VCaP (cell line): ENCODE data around the gene NUP50.

Experiments
- H3K27ac ChIP-seq: fragments of 450-650 bp; 2 replicates; pipeline ENCODE4 v1.5.1; 2017
- TF ChIP-seq, protein P1 (sequence below): fragments of 450-650 bp; conservative IDR thresholded peaks from 2 replicates; pipeline ENCODE4 v1.5.1; 2017; ENCODE audit warnings: mild to moderate bottlenecking, moderate library complexity

The NUP50 gene

GRCh38 chr22:45144916-45145315 is 18.8 kb upstream of the NUP50 start:
- TF ChIP-seq, protein P1, sequence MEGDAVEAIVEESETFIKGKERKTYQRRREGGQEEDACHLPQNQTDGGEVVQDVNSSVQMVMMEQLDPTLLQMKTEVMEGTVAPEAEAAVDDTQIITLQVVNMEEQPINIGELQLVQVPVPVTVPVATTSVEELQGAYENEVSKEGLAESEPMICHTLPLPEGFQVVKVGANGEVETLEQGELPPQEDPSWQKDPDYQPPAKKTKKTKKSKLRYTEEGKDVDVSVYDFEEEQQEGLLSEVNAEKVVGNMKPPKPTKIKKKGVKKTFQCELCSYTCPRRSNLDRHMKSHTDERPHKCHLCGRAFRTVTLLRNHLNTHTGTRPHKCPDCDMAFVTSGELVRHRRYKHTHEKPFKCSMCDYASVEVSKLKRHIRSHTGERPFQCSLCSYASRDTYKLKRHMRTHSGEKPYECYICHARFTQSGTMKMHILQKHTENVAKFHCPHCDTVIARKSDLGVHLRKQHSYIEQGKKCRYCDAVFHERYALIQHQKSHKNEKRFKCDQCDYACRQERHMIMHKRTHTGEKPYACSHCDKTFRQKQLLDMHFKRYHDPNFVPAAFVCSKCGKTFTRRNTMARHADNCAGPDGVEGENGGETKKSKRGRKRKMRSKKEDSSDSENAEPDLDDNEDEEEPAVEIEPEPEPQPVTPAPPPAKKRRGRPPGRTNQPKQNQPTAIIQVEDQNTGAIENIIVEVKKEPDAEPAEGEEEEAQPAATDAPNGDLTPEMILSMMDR, result no peak
- H3K27ac ChIP-seq, result no peak overlapping the region

DNA sequence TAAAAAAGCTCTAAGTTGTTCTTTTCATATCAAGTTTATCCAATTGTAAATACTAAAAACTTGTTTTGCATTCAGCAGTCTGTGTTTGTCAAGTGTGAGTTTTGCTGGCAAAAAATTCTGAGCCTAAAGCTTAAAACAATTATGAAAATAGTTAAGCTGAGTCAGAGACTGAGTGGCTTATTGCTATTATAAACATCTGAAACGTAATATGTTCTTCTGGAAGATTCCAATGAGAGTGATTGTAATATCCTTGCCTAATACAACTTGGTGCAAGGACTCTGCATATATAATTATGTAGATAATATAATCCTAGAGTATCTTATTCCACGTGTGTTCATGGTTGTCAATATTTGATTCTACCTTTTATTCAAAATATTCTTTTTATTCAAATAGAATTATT is 14.1 kb upstream of the NUP50 start:
- TF ChIP-seq, protein P1, result no peak
- no peak overlapping the region for H3K27ac ChIP-seq

GRCh38 chr22:45150139-45150538 is 13.6 kb upstream of the NUP50 start:
- TF ChIP-seq, protein P1, result no peak
- H3K27ac ChIP-seq, result no peak overlapping the region

DNA sequence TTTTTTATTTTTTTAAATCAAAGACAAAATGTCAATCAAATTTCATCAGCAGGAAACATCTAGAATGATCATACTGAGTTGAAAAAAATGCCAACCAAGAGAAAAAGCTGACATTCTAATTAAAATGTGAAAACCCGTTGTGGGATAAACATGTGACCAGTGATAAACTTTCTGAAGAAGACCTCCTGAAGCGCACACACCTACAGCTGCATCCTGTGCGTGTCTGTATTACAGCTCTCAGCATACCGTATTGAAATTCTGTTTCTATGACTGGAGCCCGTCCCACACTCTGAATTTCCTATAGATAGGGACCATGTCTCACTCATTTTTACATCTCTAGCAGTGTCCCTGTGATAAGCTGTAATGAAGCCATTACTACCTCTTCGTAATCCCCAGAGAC is 12.2 kb upstream of the NUP50 start:
- TF ChIP-seq, protein P1, result no peak
- no peak overlapping the region for H3K27ac ChIP-seq

DNA sequence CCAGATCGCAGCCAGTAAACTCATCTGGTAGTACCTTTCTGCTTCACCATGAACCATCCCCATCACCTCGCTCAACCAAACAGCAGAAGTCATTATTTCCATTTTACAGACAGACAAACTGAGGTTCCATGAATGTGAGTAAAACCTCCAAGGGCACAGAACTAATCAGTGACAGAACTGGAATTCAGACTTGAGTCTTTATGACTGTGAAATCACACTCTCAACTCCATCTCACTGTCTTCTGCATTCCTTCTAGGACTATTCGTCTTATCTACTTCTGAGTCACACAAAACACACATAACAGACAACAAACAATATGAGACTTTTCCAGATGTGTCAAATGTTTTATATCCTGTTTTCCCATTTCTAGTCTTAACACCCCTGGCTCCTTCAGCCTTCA is 9.3 kb upstream of the NUP50 start:
- TF ChIP-seq, protein P1, result no peak
- H3K27ac ChIP-seq, result no peak overlapping the region

- TF ChIP-seq, protein P1, result no peak
- H3K27ac ChIP-seq, result no peak overlapping the region
These were observed 8.5 kb upstream of the NUP50 start for GRCh38 chr22:45155050-45155840.

DNA sequence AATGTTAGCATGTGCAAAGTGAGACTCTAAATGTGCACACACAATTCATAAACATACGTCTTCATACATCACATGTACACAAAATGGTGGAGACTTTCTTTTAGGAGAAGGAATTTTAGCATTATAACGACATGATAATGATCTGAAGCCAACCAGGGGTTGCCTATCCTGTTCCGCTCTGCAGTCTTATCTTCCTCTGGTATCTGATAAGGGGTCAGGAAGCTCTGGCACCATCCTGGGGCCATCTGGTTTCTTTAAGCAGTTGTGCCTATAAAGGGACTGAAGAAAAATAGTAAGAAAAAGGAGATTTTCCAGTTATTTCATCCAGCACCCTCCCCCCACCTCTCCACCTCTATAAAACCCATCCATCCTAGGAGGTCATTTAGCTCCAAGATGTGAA is 5.8 kb upstream of the NUP50 start:
- no peak overlapping the region; the same call in 1 of the 2 replicates for H3K27ac ChIP-seq
- TF ChIP-seq, protein P1, result no peak
